ENCODE data around the gene PHF10.
A peak's percentile ranks its signal among the peaks of the same experiment; 100 is the strongest.
"Not testable (repeated sequence)": the region's sequence is repeated elsewhere in the genome, so short reads cannot be mapped to it uniquely, and the experiment has no call there.

The PHF10 gene

GRCh38 chr6:169722362-169723199, 1.7 kb downstream of the PHF10 start:
- peak; percentile 58 for DNase-seq

GRCh38 chr6:169720207-169720855, 4.0 kb downstream of the PHF10 start:
- DNase-seq: no peak

GRCh38 chr6:169719117-169719516, 5.2 kb downstream of the PHF10 start:
- no peak for DNase-seq

DNA sequence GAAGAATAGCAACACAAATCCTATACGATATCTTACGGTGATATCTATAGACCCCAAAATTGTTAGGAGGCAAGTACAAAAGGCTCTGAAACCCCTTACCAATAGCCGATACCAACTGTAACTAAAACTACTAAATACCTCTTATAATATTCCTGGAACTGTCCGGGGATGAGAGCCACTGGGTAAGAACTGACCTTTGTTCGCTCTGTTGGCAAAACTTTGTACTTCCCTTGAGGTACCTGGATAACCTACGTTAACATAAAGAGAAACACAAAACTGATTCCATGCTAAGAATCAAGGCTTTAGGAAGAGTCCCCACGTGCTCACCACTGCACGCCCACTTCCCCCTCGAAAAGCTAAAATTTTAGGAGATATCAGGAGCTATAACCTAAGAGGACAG, 9.7 kb downstream of the PHF10 start:
- no peak for DNase-seq

DNA sequence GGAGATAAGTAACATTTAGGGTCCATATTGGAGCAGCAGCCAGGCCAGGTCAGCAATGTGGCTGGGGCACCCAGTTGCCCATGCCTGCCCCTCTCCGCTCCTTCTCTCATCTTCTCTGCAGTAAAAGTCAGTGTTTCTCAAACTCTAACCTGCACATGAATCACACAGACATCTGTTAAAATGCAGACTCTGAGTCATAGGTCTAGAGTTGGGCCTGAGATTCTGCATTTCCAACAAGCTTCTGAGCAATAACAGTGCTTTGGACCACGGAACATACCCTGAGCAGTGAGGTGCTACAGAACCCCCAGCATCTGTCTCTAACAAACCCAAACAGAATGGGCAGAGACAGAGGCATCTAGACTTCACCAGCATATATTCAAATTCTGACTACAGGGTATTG, 10.1 kb downstream of the PHF10 start:
- no peak for DNase-seq

- DNase-seq: no peak
Observed at GRCh38 chr6:169710009-169710408, 14.3 kb downstream of the PHF10 start.

- no peak for DNase-seq
Observed at GRCh38 chr6:169709293-169709692, 15.0 kb downstream of the PHF10 start.

DNA sequence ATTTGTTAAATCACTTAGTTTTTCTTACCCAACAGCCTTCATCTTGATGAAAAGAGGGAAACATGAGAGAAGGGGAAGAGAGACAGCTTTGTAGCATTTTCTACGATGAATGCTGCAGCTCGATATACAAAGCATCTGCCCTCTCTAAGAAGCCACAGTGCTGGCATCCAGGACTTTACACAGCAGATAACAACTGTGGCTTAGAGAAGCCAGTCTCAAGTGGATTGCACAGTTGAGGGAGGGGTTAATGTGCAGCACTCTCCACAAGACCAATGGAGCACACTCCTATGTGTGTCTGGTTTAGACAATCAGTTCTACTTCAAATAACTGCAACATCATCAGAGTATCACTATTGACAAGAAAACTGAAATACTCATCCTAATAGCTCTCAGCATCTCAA, 16.5 kb downstream of the PHF10 start:
- DNase-seq: no peak

- no peak for DNase-seq
Observed at GRCh38 chr6:169702840-169703246, 21.5 kb downstream of the PHF10 start.

GRCh38 chr6:169701954-169702839, 22.1 kb downstream of the PHF10 start, which contains the start of the genes C6orf120 and WDR27:
Gene C6orf120, plus strand, starts transcription at chr6:169702126. Its CDS starts 334 bp downstream, at chr6:169702460.
Gene WDR27, minus strand, starts transcription at chr6:169702029. Its CDS starts 13,024 bp downstream, at chr6:169689005.
- peak; percentile 100 for DNase-seq

GRCh38 chr6:169701311-169701953, 22.9 kb downstream of the PHF10 start:
- peak; percentile 47 for DNase-seq

GRCh38 chr6:169700296-169700695, 24.0 kb downstream of the PHF10 start:
- DNase-seq: no peak

- DNase-seq: not testable (repeated sequence)
Observed at GRCh38 chr6:169697115-169697514, 27.2 kb downstream of the PHF10 start.

- DNase-seq: no peak
Observed at GRCh38 chr6:169695131-169695530, 29.2 kb downstream of the PHF10 start.

DNA sequence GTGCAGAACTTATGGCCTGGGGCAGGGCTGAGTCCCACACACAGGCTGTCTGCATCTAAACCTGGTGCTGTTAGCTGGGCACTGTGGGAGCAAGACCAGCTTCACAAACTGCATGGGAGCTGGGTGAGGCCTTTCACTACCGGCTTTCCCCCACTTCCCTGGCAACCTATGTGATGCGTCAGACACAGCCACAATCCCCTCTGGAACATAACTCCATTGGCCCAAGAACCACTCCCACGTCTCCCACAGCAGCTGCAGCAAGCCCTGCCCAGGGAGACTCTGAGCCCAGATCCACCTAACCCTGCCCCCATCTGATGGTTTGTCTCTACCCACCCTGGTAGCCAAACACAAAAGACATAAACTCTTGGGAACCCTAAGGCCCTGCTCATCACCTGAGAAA, 31.8 kb downstream of the PHF10 start:
- no peak for DNase-seq

DNA sequence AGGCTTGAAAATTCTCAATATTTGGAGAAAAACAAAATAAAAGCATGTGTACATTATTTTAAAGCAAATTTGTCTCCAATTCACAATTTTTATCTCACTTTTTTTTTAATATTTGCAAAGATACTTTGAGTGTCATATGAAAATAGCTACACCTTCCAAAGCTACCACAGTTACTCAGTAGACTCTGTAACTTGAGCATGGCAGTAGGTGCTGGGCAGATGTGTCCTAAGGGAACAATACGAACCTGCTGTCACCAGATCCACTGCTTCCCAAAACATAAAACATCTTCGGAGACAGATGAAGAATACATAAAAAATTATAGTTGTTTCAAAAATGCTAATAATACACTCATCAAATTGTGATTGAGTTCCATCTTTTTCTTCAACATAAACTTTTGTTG, 33.0 kb downstream of the PHF10 start:
- no peak for DNase-seq

DNA sequence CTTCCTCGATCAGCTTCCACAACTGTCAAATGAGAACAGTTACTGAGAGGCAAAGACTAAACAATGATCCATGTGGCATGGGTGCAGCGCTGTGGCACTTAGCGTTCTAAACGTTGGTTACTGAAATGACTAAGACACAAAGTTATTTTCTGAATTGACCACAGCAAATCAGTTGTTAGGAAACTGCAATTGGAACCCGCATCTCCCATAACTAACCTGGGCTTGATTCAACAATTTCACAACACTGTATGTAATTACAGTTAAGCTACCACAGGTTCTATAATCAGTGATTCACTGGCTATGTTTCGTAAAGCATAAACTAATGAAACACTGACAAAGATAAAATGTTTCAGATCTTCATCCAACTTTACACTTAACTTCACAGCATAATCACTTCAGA, 35.0 kb downstream of the PHF10 start:
- DNase-seq: no peak

DNA sequence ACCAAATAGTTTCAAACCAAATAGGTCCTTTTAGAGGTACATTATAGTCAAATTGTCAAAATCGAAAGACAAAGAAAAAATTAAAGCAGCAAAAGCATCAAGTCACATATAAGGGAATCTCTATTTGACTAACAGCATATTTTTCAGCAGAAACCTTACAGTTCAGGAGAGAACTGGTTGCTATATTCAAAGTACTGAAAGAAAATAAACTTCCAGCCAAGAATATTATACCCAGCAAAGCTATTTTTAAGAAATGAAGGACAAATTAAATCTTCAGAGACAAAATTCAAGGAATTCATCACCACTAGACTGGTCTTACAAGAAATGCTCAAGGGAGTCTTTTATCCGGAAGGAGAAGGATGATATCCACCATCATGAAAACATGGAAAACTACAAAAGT, 38.4 kb downstream of the PHF10 start:
- DNase-seq: no peak

DNA sequence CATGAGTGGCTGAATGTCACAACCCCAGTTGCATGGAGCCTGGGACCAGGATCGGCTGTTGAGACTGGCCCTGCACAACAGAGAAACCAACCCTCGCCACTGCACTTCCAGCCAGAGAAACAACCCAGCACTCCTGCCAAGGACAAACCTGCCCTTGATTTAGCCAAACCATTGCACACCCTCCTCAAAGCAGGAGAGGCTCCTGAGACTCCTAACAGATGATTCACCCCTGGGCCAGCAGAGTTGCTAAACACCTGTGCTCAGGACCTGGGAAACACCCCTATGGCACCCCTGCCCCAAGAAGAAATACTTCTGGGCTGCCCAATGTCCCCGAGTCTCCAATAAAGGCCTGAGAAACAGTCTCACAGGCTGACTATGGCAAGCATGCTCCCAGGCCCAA, 40.2 kb downstream of the PHF10 start:
- no peak for DNase-seq

GRCh38 chr6:169678342-169678741, 46.0 kb downstream of the PHF10 start:
- no peak for DNase-seq

- DNase-seq: no peak
Observed at GRCh38 chr6:169677096-169677495, 47.2 kb downstream of the PHF10 start.

DNA sequence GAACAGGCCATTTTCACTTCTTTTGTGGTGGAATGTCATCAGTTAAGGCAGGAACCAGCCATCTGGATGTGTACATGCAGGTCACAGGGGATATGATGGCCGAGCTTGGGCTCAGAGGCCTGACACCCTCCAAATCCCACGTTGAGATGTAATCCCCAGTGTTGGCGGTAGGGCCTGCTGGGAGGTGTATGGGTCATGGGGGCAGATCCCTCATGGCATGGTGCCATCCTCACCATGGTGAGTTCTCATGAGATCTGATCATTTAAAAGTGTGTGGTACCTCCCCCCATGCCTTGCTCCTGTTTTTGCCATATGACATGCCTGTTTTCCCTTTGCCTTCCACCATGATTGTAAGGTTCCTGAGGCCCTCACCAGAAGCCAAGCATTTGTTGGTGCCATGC, 49.3 kb downstream of the PHF10 start:
- no peak for DNase-seq

GRCh38 chr6:169671563-169671962, 52.7 kb downstream of the PHF10 start:
- DNase-seq: no peak

Data from NCI-H774 (cell line).